NCI-H345 treated with DMSO at 0.1 percent for 48 hours (cell line): ENCODE data around the gene RINL.

Experiments used
- DNase-seq: peaks from one replicate; lab custom pipeline; 2025; ENCODE audit not compliant: unreplicated experiment; lab: John Stamatoyannopoulos, UW

RINL gene

DNA sequence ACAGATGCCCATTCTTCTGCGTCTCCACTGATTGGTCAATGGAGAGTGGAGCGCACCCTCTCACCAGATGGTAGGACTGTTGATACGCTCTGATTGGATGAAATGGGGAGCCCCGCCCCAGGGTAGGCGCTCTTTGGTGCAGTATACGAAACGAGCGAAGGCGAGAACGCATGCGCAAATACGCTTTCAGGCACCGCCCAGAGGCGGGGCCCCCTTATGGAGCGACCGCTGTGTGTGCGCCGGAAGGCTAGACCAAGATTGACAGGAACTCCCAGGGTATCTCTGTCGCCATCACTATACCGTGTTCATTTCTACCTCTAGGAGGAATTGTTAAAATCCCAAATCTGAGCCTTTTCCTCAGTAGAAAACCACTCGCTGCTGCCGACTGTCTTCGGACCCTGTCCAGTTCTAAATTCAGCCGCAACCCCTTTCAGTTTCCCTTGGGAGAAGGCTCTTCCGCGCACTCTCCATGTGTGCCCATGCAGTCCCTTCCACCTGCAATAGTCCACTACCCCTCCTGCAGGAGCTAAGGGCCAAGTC lies 27.6 kb downstream of the RINL start:
- DNase-seq, result peak; percentile 94

DNA sequence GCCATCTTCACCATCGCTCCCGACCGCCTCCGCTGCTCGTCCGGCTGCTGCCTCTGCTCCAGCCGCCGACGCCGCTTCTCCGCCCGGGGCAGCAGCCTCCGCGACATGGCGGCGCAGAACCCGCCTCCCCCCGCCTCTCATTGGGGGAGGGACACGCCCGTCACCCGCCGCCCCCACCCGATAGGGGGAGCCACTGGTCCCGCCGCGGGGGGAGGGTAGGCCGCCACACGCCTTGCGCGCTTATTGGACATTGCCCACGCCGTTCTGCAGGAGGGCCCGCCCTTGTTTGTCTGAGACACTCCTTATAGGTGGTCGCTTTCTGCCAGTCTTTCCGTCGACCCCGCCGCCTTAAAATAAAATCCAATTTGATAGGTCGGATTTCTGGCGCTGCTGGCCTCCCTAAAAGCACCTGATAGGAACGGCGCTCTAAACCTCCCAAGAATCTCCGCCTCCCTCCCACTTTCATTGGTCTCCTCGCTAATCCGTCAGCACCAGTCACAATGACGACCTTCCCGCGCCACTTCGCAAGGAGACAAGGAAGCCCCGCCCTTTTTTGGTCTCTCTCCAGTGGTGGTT lies 28.1 kb downstream of the RINL start, which contains the start of gene HNRNPL:
Gene HNRNPL (minus strand): TSS at position 127 of the 576 bp plus-strand sequence. CDS start 20 bp downstream, at position 107.
- peak; percentile 100 for DNase-seq

DNA sequence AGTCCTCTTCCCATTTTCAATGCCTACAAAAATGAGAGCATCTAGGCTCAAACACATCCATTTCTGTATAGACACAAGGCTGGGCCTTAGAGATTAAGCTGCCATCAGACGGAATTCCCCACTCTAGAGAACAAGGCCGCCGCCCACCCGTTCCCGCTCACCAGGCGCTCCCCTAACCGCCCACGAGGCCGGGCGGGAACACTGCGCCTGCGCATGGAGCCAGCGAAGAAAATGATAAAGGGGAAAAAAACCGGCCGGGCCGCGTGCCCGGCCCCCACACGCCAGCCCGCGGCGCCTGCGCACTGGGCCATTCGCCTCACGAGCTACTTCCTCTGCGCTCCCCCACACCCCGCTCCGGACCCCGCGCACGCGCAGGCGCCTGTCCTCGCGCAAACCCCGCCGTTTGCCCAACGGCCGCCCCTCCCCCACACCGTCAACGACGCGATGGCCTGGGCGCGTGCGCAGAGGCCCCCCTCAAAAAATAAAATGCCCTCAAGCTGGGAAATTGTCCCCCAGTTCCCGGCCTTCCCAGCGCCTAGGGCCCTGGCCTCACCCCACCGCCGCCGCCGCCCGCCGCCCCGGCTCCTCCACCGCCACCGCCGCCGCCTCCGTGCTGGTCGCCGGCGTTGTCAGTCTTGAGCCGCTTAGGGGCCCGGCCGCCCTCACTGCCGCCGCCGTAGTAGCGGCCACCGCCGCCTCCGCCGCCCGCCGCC lies 28.8 kb downstream of the RINL start:
- peak; percentile 99 for DNase-seq

DNA sequence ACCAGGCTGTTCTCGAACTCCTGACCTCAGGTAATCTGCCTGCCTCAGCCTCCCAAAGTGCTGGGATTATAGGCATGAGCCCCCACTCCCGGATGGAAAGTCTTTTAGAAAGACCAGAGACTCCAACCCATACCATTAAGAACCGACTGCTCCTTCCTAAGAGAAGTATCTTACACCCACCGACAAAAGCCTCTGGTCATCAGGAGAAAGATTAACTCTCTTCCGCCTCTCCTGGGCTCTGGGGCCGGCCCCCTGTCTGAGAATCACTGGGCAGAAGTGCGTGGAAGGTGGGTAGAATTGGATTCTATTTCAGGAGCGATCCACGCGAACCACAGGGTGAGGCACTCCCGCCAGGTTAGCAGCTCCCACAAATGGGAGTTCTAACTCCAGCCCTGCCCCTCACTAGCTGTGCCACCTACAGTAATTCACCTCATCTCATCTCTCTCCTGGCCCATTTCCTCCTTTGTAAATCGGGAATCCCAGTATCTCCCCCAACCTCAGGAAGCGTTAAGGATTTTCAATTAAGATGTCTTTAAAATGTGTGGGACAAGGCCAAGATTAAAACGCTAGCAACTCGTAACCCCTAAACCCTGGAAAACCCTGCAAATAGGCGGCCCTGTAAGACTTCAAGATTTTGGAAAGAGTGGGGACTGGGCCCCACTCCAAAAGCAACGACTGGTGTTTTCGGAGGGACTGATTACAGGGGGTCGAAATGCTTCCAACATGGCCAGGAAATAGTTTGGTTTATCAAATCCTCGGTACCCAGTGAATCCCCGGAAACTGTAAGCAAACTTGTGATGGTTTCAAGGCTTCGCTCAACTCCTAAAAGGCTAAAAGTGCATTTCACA lies 29.6 kb downstream of the RINL start:
- DNase-seq, result no peak

DNA sequence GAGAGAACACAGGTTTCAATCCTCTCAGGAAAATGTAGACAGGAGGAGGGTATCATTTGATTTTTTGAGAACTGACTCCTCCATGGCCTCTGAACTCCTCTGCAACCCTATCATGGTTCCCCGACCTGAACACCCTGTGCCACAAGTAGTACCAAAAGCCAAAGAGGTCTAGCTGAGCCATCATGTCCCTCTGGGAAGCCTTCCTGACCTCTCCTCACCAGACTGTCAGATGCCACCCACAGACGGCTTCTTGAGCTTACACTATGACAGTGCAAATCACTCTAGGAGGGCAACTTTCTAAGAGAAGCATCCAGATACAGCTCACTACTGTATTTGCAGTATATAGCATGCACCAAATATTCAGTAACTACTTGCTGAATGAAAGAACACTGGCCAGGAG lies 32.0 kb downstream of the RINL start:
- DNase-seq, result no peak

DNA sequence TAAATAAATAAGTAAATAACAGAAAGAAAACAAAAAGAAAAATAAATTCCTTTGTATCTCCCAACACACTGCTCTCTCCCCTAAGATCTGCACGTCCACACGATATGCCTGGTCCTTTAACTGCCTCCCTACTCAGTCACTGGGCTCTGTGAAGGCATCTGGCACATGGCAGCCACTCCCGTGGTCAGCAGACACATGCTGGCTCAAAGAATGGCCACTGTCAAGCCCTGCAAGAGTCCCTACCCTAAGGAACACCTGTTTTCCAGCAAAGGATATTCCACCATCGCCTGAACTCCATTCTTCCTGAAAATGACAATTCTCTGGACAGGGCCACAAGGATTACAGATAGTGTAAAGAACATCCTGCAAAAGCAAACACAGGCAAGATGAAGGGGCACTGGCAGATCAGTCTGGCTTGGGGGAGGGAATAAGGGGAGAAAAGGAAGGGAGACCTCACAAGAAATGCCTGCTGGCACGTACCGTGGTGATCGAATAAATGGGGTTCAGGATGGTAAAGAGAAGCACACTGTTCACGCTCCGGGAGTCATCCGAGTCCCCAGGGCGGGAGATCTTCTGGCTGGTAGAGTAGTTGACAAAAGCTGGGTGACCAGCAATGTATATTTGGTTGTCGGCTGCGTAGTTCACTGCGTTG lies 32.6 kb downstream of the RINL start:
- DNase-seq, result no peak

DNA sequence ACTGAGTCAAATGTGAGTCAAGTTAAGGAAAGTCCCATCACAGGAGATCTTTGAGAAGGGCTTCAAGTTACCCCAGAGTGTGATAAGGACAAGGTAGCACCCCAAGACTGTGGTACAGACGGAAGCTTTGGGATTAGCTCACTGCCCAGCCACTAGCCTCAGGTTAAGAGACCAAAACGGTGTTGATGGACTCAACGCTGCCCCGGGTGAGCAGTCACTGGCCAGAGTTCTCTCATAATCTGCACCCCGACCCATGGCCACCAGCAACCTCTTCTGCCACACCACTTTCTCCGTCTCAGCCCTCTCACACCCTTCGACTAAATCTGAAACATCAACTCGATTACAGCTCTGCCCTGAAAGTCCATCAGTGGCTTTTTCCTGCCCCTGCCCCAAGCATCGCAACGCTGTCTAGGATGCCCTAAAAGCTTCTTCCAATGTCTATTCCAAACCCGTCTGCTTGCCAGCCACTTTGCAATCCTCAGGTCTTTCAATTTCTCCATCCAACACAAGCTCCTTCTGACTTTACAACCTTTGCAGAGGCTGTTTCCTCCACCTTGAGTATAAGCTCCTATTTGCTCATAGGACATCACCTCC lies 33.9 kb downstream of the RINL start:
- DNase-seq, result no peak

DNA sequence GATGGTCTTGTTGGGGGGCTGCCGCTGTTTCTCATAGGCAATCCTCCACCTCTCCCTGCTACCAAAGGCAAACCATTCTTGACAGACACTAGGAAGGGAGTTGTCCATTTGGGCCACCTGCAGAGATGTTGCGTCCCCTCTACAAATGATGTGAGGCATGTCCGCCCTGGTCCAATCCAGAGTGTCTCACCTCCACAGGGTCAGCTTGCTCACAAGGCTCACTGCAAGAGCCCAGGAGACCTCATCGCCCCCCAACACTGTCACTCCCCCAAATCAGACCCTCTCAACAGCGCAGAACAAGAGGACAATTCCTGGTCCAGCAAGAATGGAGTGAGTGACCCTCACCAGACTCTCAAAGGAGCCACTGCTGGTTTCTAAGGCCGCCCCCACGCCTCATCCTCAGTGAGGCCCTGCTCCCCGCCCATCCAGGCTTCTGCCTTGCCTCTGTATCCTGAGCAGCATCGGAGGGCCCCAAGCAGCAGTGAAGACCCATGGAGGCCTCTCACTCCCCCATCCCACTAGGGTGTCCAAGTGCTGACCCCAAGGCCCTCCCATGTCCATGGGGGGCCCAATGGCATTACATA lies 34.8 kb downstream of the RINL start:
- no peak for DNase-seq

DNA sequence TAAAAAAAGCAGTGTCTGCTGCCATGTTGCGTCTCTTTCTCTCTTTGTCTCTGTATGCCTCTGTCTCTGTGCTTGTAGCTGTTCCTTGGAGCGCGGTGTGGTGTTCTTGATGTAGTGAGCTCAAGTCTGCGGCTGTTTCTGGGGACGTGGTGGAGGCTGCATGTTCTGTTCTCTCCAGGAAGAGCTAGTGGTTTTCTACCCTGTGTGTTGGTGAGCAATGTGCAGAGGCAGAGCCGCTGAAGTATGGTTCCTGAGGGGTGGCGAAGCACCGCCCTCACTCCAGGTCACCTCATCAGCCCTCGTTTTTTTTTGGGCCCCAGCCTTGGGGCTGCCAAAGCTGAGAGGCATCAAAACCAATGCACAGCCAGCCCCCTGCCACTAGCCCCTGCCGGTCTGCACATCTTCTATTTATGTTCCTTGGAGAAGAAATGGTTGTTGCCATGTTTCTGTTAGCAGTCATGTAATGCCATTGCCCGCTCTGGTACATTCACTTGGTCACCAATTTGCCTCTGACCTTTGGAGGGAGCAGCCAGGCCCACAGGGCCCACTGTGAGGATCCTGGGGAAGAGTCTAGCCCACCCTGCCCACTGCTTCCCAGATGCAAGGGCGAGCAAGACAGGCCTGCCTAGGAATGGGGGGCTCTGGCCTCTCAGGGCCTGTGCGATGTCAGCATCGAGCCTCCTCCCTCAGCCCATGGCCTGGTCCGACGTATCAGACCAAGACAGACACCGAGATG lies 35.5 kb downstream of the RINL start:
- DNase-seq, result no peak

DNA sequence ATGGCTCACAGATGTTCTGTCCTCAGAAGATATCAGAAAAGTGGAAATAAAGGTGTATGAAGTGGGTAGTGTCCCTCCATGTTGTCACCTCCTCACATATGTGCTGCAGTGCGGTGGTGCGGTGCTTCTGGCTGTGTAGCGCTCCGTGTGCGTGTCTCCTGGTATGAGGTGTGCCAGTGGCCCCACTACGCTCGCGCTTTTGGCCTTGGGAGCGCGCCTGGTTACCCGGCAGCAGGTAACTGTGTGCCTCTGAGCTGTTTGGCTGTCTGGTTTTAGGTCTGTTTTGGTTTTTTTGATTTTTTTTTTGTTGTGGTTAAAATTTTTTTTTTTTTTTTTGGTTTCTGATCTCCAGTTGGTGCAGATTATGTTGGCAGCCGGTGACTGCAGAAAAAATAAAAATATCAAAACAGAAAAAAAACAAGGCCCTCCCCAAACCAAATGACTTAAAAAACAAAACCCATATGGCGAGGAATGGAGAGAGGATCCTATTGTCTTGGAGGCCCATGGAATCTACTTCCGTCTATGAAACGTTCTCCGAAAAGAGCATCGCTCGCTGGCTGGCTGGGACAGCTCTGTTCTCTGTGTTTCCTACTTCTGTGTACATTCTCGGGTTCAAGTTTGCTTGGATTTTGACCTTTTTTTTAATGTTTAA lies 36.2 kb downstream of the RINL start:
- DNase-seq, result no peak

DNA sequence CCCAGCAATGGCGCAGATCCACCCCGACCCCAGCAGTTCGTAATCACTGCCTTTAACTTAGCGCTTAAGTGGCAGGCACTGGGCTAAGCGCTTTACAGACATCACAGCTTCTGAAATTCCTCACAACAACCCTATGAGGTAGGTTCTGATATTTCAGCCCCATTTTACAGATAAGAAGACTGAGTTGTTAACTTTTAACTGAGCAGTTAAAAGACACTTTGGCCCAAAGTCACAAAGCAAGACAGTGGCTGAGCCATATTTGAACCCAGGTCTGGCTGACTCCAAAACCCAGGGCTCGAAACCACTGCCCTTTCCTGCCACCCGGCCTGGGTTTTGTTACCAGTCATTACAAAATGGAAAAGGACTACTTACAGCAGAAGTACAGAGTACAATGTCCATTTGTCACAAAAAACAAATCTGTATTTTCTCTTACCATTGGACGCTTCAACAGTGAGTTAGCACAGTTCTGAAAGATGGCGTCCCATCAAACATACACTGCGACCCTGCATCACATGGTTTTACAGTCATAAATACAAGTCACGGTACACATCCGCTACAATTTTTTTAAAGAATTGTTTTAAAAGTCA lies 36.8 kb downstream of the RINL start:
- DNase-seq, result no peak

DNA sequence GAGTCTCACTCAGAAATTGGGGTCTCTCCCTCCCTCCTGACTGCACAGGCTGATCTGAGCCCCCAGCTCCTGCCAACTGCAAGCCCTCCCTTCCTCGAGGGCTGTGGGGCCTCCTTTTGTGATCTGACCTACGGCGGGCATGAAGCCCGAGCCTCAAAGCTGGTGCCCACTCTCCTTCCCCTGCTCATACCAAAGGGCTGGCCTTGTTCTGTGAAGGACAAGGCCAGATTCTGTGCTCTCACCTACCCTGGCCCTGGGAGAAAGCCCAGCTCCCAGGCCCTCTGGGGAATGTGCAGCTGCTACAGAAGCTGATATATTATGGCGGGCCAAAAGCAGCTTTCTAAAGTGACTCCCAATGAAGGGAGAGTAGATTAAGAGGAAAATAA lies 37.5 kb downstream of the RINL start:
- DNase-seq, result no peak

DNA sequence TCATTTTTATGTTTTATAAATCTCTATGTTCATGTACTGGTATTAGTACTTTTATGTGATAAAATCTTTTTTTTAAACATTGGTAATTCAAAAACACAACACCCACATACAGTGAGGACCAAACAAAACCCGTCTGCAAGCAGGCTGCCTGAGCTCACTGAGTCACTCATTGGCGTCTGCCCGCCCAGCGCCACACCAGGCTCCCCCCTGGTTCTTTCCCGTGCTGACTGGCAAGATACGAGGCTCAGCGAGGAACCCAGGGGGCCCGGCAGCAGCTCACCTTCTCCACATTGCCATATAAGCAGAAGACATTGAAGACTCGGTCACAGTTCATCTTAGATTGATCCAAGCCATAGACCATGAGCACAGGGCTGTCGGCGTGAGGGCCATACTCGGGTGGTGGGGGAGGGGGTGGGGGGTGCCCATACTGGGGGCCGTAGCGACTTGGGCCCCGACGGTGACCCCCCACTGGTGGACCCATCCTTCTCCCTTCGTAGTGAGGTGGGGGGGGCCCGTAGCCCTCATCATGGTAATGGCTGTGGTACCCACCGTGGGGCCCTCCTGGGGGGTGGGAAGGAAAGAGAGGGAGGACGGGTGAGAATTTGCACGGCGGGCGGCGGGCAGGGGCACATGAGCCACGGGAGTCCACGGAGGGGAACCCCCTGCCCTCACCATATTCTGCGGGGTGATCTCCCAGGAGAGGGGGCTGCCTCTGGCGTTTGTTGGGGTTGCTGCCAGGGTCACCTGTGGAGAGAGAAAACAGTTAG lies 38.1 kb downstream of the RINL start:
- DNase-seq, result no peak

DNA sequence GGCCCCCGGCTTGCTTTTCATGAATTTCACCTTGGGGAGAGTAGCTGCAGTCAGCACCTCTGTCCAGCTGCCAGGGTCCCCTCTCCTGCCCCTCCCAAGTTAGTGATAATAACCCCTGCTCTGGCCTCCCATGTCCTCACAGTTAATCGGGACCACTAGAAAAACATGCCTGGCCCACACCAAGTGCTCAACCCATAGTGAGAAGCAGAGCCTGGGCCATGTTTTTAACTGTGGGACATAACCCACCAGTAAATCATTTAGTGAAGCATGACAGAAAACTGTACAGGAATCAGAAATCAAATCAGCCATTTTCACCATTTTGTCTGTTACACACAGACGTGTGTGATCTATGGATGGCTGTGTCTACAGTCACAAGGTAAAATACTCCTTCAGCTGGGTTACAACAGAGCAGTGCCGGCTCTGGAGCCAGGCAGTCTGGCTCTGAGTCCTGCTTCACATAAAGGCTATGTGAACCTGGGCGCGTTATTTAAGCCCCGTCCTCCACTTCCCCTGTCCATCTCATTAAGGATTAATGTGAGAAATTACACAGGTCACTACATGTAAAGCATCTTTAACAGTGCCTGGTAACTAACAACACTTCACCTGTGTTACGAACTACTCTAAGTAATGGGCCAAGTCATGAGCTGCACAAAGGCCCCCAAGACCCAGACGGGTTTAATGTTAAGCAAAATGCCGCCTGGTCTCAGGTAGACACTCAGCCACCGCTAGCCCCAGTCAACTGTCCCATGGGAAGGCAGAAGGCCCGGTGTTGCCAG lies 38.9 kb downstream of the RINL start:
- no peak for DNase-seq

DNA sequence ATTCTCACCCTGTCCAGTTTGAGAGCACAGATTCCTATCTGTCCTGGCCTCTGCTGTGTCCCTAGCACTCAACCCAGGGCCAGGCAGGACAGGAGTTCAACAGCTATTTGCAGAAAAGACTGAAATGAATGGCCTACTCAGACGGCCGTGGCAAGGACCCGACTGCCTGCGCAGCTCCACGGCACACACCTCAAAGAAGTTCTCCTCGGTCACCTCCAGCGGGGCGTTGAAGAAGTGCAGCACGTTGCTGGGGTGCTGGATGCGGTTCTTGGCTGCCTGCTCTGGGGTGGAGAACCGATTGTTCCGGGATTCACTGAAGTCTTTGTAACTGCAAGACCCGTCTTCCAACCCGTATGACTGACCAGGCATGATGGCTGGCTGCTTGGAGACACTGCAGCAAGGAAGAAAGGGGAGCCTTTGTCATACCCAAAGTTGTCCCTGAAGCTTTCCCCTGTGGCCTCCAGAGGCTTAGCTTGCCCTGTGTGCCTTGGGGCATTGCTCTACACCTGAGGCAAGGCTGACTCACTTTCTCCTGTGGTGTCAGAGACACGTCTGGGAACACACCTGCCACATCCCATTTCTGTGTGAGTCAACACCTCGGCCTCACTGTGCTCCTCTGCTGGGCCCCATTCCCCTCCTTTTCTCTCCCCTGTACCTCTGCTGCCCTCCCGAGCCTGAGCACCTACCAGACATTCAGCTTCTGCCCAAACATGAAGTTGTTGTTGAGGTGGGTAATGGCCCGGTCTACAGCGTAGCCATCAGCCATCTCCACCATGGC lies 39.7 kb downstream of the RINL start:
- no peak for DNase-seq

DNA sequence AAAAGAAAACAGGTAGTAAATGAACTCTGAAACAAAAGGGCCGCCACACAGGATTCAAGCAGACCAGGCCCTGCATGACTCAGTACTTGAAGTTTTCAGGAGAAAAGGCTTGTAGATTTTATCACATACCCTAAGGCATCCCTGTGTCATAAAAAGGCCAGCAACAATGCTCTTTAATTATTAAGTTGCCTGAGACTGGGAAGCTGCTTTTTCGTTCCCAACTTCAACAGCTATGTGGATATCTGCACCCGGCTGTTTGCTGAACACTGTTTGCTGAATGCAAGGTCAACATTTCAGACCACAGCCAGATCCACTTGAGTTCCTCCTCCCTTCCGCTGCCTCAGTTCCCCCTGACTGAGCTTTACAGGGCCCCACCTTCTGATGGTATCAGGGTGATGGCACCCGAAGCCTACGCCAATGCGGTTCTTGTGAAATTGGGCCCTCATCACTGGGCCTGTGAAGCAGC lies 40.4 kb downstream of the RINL start:
- no peak for DNase-seq
